ENCODE data around the gene MAP3K3.

MAP3K3 gene

GRCh38 chr17:63622574-63623390 lies 565 bp downstream of the MAP3K3 start:
- DNase-seq, result peak in 1 of 2 donors; percentile 52

- DNase-seq, result no peak
Observed at GRCh38 chr17:63623786-63624530, 1.7 kb downstream of the MAP3K3 start.

- no peak for DNase-seq
Observed at GRCh38 chr17:63624531-63624880, 2.3 kb downstream of the MAP3K3 start.

- DNase-seq, result no peak
Observed at GRCh38 chr17:63626551-63627180, 4.4 kb downstream of the MAP3K3 start.

- DNase-seq, result no peak
Observed at GRCh38 chr17:63629627-63630026, 7.4 kb downstream of the MAP3K3 start.

- DNase-seq, result no peak
Observed at GRCh38 chr17:63631062-63631461, 8.8 kb downstream of the MAP3K3 start.

GRCh38 chr17:63631626-63632025 lies 9.4 kb downstream of the MAP3K3 start:
- DNase-seq, result no peak

- no peak for DNase-seq
Observed at GRCh38 chr17:63633742-63634141, 11.5 kb downstream of the MAP3K3 start.

GRCh38 chr17:63634163-63634562 lies 11.9 kb downstream of the MAP3K3 start:
- no peak for DNase-seq

GRCh38 chr17:63634816-63635215 lies 12.6 kb downstream of the MAP3K3 start:
- DNase-seq, result no peak

- no peak for DNase-seq
Observed at GRCh38 chr17:63635290-63635689, 13.1 kb downstream of the MAP3K3 start.

- no peak for DNase-seq
Observed at GRCh38 chr17:63635787-63636186, 13.6 kb downstream of the MAP3K3 start.

GRCh38 chr17:63639125-63639524 lies 16.9 kb downstream of the MAP3K3 start:
- no peak for DNase-seq

GRCh38 chr17:63640038-63640437 lies 17.8 kb downstream of the MAP3K3 start:
- no peak for DNase-seq

- no peak for DNase-seq
Observed at GRCh38 chr17:63641692-63642448, 19.7 kb downstream of the MAP3K3 start.

- DNase-seq, result no peak
Observed at GRCh38 chr17:63644846-63645245, 22.6 kb downstream of the MAP3K3 start.

- no peak for DNase-seq
Observed at GRCh38 chr17:63645775-63646487, 23.7 kb downstream of the MAP3K3 start.

- no peak for DNase-seq
Observed at GRCh38 chr17:63646488-63646806, 24.2 kb downstream of the MAP3K3 start.

GRCh38 chr17:63647065-63647725 lies 25.0 kb downstream of the MAP3K3 start:
- no peak for DNase-seq

- no peak for DNase-seq
Observed at GRCh38 chr17:63647936-63648335, 25.7 kb downstream of the MAP3K3 start.

- DNase-seq, result no peak
Observed at GRCh38 chr17:63649813-63650212, 27.6 kb downstream of the MAP3K3 start.

- DNase-seq, result no peak
Observed at GRCh38 chr17:63652106-63652505, 29.9 kb downstream of the MAP3K3 start.
